AML-193 (cell line): ENCODE measurements around the gene ACER1.
A peak's percentile ranks its signal among the peaks of the same experiment; 100 is the strongest.
"Not testable (repeated sequence)": the region's sequence is repeated elsewhere in the genome, so short reads cannot be mapped to it uniquely, and the experiment has no call there.

Experiments used
- DNase-seq, 2 experiments: peaks; one replicate each; lab custom pipeline; 2025; lab: John Stamatoyannopoulos, UW

Gene ACER1, protein sequence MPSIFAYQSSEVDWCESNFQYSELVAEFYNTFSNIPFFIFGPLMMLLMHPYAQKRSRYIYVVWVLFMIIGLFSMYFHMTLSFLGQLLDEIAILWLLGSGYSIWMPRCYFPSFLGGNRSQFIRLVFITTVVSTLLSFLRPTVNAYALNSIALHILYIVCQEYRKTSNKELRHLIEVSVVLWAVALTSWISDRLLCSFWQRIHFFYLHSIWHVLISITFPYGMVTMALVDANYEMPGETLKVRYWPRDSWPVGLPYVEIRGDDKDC

DNA sequence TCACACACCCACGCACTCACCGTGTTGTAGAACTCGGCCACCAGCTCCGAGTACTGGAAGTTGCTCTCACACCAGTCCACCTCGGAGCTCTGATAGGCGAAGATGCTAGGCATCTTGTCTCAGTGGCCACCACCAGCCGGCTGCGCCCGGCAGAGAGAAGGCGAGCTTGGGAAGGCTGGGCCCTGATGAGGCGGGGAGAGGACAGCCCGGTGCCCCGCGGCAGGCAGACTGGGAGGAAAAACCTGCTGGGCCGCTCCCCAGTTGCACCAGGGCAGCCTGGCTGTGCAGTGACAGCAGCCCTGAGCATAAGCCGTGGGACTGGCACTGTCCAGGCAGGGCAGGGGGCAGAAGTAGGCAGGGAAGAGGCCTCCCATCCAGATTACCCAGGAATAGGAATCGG is at the start of gene ACER1:
Gene ACER1 (minus strand): TSS at position 174 of the 400 bp plus-strand sequence. CDS start 61 bp downstream, at position 113.
- DNase-seq: no peak

DNA sequence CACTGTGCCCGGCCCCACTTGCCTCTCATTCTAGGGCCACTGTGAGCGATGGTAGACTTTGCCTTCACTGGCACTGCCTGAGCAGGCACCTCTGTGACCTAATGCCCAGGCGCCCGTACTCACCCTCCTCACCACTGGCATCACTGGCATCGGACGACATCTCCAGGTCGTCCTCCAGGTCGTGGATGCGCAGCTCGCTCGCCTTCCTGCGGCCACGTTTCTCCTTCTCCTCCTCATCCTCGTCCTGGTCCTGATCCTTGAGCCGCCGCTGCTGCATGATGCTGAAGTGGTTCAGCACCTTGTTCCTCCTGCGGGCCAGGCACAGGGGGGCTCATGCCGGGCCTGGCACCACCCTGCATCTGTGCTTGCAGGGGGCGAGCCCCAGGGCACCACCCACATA is 49.8 kb upstream of the ACER1 start:
- no peak for DNase-seq

DNA sequence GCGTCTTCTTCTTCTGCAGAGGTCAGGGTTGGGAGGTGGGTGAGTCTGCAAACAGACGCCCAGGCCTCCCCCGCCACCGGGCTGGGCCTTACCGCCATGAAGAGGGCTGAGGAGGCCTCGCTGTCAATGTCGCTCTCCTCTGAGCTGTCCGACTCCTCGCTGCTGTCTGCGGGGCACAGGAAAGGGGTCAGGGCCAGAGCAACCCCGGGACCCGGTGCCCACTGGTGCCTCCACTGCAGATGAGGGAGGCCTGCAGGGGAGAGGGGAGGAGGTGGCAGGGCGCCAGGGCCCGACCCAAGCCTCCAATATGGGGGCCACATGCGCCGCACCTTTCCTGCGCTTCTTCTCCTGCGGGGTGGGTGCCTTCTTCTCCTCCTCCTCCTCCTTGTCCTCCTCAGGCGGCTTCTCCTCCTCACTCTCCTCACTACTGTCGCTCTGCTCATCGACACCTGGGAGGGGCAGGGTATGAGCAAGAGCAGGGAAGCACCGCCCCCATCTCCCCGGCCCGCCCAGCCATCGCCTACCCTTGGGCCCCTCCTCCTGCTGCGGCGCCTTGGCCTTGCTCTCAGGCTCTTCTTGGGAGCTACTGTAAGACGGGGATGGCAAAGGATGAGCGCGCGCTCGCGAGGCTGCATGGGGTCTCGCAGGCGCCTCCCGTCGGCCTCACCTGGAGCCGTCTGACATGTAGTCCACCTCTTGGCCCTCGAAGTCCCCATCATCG is 47.8 kb upstream of the ACER1 start:
- DNase-seq: no peak

DNA sequence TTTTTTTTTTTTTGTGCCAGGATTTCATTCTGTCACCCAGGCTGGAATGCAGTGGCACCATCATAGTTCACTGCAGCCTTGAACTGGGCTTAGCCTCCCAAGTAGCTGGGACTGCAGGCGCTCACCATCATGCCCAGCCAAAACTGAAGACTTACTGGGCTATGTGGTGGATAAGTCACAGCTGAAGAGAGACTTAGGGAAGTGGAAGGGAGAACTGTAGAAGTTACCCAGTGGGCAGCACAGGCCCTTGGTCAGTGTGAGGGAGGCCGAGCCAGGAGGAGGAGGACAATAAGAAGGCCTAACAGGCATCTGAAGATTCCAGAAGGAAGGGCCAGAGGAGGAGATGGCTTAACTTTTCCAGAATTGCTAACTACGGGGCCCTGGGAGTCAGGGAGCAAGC is 46.3 kb upstream of the ACER1 start:
- no peak for DNase-seq

DNA sequence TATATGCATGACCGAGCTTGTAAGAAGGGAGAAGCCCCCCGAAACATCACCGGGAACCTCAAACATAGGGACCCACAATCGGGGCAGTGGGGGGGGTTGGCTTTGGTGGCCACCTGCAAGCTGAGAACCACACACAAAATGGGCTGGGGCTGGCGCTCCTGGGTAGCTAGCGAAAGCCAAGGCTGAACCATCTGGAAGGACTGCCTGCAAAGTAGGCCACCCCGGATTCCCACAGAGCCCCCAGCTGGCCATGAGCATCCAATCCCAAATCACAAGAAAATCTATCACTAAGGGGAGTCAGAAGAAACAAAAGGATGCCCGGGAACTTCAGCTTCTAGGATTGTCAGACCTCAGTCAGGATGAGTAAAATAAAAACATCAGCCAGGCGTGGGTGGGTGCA is 45.1 kb upstream of the ACER1 start:
- DNase-seq: no peak

DNA sequence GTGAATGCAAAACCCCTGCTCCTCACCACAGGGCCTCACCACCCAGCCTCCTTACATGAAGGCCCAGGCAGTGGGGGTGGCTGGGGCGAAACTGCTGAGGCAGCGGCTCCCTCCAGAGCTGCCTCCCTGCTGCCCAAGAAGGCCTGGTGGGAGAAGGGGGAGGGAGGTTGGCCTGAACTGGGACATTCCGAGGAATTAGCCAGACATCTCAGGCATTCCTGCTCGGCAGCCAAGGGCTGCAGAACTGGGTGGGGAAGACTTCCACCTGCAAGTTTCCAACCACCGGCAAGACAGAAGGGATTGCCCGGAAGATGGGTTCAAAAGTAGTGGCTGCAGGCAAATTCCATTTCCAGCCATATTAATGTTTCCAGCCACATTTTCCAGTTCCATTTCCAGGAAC is 44.6 kb upstream of the ACER1 start:
- DNase-seq: no peak

DNA sequence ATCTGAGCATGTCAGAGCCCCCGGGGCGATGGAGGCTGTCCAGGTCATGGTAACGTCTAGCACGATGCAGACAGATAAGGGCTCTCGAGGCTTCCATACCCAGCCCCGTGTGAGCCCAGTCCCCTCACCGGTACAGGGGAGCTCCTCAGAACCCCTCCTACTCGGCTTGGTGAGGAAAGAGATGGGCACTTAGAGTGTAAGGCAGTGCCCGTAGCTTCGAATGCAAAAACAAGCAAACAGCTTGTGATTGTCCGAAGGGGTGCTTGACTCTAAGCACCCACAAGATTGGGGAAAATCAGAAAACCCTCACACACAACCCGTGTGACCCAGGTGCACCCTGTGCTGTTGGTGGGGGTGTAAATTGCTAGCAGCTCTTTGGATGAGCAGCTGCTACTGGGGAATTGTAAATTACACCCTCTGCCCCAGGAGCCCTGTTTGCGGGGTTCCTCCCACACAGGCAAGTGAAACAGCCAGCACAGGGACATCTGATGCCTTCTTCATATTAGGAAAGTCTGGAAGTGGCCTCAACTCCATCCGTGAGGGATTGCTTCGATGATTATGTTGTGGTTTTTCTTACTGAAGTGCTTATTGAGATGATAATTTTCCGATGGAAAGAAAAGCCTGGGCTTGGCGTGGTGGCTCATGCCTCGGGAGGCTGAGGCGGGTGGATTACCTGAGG is 43.2 kb upstream of the ACER1 start:
- no peak for DNase-seq

DNA sequence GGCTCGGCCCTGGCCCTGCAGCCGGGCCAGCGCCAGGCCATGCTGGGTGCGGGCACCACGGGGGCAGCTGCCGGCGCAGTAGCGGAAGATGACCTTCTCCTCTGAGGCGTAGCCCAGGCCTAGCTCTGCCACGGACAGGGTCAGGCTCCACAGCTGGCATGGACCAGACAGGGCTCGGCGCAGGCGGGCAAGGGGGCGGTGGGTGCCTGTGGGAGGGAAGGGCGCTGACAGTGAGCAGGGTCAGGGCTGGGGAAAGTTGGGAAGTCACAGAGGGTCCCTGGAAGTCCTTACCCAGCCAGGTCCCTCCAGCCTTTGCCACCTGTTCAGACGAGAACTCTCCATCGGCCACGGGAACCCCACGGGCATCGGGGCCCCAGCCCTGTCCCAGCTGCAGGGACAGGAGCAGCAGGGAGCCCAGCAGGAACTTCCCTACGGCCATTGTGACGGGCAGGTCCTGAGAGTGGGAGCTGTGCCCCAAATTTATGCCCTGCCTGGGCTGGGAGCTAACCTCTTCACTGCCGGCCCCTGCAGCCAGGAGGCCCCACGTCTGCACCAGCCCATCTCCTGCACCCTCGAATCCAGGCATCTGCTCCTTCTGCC is 42.1 kb upstream of the ACER1 start, which contains the start of gene PSPN:
Gene PSPN (minus strand): TSS at position 523 of the 600 bp plus-strand sequence. CDS start 84 bp downstream, at position 439.
- no peak for DNase-seq

DNA sequence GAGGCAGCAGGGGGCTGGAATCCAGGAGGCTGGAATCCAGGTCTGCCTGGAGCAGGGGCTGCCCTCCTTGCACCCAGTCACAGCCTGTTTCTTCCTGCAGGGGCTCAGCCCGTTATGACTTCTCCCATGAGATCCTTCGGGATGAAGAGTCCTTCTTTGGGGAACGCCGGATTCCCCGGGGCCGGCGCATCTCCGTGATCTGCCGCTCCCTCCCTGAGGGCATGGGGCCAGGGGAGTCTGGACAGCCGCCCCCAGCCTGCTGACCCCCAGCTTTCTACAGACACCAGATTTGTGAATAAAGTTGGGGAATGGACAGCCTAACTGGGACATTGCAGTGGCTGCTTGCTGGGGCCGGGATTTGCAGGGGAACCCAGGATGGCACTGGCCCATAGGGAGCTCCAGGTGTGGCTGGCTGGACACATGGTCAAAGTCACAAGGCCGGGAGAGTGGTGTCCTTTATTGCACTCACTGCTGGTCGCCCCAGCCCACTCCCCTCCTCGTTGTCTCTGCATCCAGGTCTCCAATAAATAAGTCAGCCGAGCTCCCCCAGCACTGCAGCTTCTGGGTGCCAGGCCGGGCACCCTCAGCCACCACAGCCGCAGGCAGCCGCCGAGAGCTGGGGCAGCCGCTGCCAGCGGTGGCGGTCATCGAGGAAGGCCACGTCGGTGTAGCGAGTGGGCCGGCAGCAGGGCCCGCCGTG is 41.4 kb upstream of the ACER1 start:
- no peak for DNase-seq

DNA sequence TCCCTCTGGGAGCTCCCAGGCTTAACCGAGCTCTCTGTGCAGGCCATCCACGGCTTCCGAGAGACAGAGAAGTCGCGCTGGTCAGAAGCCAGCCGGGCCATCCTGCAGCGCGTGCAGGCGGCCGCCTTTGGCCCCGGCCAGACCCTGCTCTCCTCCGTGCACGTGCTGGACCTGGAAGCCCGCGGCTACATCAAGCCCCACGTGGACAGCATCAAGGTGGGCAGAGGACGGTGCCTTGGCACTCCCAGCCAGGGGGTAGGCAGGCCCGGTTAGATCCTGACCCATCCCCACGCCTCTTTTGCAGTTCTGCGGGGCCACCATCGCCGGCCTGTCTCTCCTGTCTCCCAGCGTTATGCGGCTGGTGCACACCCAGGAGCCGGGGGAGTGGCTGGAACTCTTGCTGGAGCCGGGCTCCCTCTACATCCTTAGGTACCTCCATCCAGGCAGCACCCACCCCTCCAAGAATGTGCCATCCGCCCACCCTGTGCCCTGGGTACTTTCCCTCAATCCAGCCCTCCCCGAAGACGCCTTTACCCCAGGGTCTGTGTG is 40.8 kb upstream of the ACER1 start:
- DNase-seq: no peak

DNA sequence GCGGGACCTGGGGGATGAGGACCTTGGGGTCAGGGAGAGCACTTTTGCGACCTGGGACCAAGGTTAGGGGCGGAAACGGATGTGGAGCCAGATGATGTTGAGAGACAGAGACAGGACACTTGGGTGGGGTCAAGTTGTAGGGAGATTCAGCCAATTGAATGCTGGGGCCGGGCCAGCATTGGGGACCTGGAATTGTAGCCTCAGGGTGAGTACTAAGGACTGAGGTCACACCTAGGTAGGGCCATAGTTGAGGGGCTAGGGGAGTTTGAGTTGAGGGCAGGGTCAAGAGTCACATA is 40.3 kb upstream of the ACER1 start:
- no peak for DNase-seq

DNA sequence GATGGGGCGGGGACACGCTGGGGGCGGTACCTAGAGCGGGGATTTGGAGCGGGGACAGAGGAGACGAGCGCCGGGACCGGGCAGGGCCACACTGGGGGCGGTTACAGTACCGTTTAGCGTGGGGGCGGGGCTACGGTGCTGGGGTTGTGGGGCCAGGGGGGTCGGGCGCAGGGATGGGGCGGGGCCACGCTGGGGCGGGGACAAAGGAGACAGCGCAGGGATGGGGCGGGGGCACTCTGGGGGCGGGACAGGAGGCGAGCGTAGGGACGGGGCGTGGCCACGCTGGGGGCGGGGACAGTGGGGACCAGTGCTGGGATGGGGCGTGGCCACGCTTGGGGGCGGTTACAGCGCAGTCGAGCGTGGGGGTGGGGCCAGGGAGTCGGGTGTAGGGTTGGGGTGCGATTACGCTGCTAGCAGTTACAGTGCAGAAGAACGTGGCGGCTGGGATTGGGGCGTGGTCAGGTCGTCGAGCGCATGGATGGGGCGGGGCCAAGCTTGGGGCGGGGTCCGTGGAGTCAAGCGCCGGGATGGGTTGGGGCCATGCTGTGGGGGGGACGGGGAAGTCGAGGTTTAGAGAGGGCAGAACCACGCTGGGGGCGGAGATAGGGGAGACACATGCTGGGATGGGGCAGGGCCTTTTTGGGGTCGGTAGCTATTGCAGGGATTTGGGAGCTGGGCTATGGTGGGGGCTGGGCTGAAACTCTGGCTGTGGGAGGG is 39.8 kb upstream of the ACER1 start:
- DNase-seq: peak; percentile 95 to 96

DNA sequence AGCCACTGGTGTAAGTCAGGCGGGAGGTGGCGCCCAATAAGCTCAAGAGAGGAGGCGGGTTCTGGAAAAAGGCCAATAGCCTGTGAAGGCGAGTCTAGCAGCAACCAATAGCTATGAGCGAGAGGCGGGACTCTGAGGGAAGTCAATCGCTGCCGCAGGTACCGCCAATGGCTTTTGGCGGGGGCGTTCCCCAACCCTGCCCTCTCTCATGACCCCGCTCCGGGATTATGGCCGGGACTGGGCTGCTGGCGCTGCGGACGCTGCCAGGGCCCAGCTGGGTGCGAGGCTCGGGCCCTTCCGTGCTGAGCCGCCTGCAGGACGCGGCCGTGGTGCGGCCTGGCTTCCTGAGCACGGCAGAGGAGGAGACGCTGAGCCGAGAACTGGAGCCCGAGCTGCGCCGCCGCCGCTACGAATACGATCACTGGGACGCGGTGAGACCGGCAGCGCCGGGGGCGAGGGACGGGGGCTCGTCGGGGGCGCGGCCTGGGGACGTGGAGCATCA is 39.2 kb upstream of the ACER1 start, which contains the start of gene ALKBH7:
Gene ALKBH7 (plus strand): TSS at position 201 of the 502 bp plus-strand sequence. CDS start 27 bp downstream, at position 228.
- peak; percentile 98 to 99 for DNase-seq

DNA sequence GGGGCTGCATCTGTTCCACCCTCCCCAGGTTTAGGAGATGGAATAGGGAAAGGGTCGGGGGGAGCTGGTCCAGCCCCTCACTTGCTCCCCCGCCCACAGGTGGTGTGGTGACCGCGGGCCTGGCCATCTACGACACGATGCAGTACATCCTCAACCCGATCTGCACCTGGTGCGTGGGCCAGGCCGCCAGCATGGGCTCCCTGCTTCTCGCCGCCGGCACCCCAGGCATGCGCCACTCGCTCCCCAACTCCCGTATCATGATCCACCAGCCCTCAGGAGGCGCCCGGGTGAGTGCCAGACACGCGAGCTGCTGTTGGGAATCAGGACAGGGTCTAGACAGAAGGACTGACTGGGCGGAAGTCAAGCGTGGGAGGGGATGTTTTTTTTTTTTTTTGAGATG is 30.9 kb upstream of the ACER1 start:
- no peak for DNase-seq

DNA sequence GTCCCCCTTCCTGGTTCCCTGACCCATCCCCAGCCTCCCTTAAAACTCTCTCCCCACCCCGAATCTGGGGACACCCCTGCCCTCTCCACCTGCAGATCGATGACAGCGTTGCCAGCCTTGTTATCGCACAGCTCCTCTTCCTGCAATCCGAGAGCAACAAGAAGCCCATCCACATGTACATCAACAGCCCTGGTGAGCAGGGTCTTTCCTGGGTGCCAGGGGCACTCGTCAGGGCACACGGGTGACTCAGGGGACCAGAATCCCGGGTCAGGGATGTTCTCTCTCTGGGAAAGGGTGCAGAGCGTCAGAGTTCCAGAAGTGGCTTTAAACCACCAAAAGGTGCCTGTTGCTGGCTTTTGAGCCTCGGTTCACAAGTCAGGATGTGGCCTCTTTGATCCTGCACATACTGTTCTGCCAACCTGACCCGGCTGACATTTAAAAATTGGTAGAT is 29.0 kb upstream of the ACER1 start:
- no peak for DNase-seq

DNA sequence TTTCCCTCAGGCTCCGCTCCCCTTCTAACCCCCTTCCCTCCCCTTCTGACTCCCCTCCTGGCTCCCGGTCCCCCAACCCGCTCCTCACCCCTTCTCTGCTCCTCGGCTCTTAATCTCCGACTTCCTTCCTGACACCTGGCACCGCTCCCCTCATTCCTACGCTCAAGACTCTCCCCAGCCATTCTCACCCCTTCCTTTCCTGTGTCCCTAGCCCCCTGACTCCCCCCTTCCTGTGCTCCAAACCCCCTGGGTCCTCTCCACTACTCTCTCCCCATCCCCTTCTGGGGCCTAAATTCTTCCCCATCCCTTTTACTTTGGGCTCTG is 28.6 kb upstream of the ACER1 start:
- no peak for DNase-seq

DNA sequence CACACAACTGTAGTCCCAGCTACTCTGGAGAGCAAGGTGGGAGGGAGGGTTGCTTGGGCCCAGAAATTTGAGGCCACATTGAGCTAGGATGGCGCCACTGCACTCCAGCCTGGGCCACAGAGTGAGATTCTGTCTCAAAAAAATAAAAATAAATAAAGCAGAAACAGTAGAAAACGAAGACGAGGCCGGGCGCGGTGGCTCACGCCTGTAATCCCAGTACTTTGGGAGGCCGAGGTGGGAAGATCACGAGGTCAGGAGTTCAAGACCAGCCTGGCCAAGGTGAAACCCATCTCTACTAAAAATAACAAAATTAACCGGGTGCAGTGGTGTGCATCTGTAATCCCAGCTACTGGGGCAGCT is 27.4 kb upstream of the ACER1 start:
- not testable (repeated sequence) for DNase-seq

DNA sequence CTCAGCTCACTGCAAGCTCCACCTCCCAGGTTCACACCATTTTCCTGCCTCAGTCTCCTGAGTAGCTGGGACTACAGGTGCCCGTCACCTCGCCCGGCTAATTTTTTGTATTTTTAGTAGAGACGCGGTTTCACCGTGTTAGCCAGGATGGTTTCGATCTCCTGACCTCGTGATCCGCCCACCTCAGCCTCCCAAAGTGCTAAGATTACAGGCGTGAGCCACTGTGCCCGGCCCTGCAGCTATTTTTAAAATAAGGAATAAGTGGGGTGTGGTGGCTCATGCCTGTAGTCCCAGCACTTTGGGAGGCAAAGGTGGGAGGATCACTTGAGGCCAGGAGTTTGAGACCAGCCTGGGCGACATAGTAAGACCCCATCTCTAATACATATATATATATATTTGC is 27.0 kb upstream of the ACER1 start:
- not testable (repeated sequence) for DNase-seq

DNA sequence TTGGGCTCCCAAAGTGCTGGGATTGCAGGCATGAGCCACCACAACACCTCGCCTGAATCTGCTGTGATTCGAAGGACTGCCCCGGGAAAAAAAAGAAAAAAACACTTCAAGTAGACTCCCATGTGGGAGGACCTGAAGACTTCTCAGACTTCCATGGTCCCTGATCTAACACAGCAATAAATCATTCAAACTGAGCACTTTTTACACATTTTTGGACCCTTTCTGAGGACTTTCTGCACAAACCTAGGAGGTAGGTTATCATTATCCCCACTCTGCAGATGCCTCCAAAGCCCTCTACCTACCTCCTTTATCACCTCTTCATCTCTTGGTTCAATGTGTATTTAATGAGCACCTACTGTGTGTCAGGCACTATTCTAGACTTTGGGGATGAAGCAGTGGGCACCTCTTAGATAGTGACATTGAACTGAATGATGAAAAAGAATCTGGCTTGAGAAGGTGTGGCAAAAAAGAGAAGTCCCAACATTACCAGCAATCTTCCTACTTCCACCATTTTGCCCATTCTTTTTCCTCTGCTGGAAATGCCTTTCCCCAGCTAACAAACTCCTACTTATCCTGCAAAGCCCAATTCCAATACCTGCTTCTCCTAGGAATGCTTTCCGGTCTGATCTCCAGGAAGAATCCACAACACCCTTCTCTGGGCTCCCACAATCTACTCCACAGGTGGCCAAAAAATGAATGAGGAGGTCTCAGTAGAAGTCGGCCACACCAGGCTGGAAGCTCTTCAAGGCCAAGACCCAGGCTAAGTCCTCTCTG is 26.3 kb upstream of the ACER1 start:
- no peak for DNase-seq

DNA sequence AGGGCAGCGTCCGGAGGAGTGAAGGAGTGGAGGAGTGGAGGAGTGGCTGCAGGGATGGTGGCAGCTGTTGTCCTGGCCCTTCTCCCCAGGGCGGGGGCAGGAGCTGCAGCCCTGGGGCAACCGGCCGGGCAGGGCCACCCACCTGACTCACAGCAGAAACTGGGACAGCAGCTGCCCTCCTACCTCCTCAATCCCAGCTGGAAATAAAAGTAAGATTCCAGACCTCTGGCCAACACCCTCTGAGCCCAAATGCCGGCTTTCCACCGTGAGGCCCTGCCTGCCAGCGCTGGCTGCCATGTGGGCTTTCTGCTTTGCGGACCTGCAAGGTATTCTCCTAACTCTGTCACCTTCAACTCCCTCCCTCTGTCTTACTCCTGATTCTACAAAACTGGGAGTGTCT is 24.6 kb upstream of the ACER1 start:
- DNase-seq: no peak
